Loucy (cell line): ENCODE data around the gene CLIC3.

Source experiments
- H2AFZ ChIP-seq: fragments of 200-600 bp; sonication (generic); 2 replicates; pipeline ENCODE4 v1.6.0; 2016; ENCODE audit warnings: antibody characterized with exemption, mild to moderate bottlenecking, low read length, moderate library complexity
- H3F3A ChIP-seq: fragments of 200-600 bp; 2 replicates; pipeline ENCODE4 v1.6.0; 2016; ENCODE audit warnings: antibody characterized with exemption, low read depth, mild to moderate bottlenecking
- H3K27me3 ChIP-seq: fragments of 200-600 bp; sonication (generic); 2 replicates; pipeline ENCODE4 v1.6.1; 2014; ENCODE audit warnings: low read length, mild to moderate bottlenecking; ENCODE audit not compliant: insufficient read depth, poor library complexity, severe bottlenecking
- H3K36me3 ChIP-seq: fragments of 200-600 bp; sonication (generic); 2 replicates; pipeline ENCODE4 v1.6.1; 2016; ENCODE audit warnings: low read length; ENCODE audit not compliant: insufficient read depth
- H3K4me1 ChIP-seq: fragments of 200-600 bp; sonication (generic); 2 replicates; pipeline ENCODE4 v1.5.1; 2014; ENCODE audit warnings: low read length, mild to moderate bottlenecking; ENCODE audit not compliant: insufficient read depth, poor library complexity, severe bottlenecking
- H3K4me2 ChIP-seq: fragments of 200-600 bp; sonication (generic); 2 replicates; pipeline ENCODE4 v1.6.0; 2014; ENCODE audit warnings: antibody characterized with exemption, low read length, low read depth, mild to moderate bottlenecking; ENCODE audit not compliant: poor library complexity, severe bottlenecking
- H3K4me3 ChIP-seq: fragments of 200-600 bp; sonication (generic); 2 replicates; pipeline ENCODE4 v1.5.1; 2014; ENCODE audit warnings: low read length, mild to moderate bottlenecking, mixed read lengths; ENCODE audit not compliant: poor library complexity, severe bottlenecking
- H3K79me2 ChIP-seq: fragments of 200-600 bp; sonication (generic); 2 replicates; pipeline ENCODE4 v1.6.1; 2014; ENCODE audit warnings: low read length; ENCODE audit not compliant: insufficient read depth
- H3K9ac ChIP-seq: fragments of 200-600 bp; sonication (generic); 2 replicates; pipeline ENCODE4 v1.6.0; 2014; ENCODE audit warnings: mild to moderate bottlenecking, low read depth, low read length, moderate library complexity; ENCODE audit not compliant: poor library complexity, severe bottlenecking
- H3K9me2 ChIP-seq: fragments of 200-600 bp; sonication (generic); replicated peaks from 2 replicates; pipeline ENCODE4 v1.6.1; 2016; ENCODE audit warnings: low read depth, low read length, mixed read lengths
- H3K9me3 ChIP-seq: fragments of 200-600 bp; sonication (generic); 2 replicates; pipeline ENCODE4 v1.6.1; 2014; ENCODE audit warnings: mild to moderate bottlenecking, antibody characterized with exemption, low read length, low read depth; ENCODE audit not compliant: insufficient read depth
- H4K20me1 ChIP-seq: fragments of 200-600 bp; sonication (generic); 2 replicates; pipeline ENCODE4 v1.6.0; 2014; ENCODE audit warnings: antibody characterized with exemption, low read length, mild to moderate bottlenecking; ENCODE audit not compliant: insufficient read depth, poor library complexity, severe bottlenecking
- EZH2phosphoT487 ChIP-seq: fragments of 200-600 bp; IDR thresholded peaks from 2 replicates; pipeline ENCODE4 v1.6.1; 2018; ENCODE audit warnings: antibody characterized with exemption, mild to moderate bottlenecking, moderate library complexity, borderline replicate concordance
- TF ChIP-seq, protein P1 (sequence below): fragments of 200-600 bp; sonication (generic); conservative IDR thresholded peaks from 2 replicates; pipeline ENCODE4 v1.5.1; 2014; ENCODE audit warnings: mild to moderate bottlenecking, antibody characterized with exemption, low read length

The CLIC3 gene

DNA sequence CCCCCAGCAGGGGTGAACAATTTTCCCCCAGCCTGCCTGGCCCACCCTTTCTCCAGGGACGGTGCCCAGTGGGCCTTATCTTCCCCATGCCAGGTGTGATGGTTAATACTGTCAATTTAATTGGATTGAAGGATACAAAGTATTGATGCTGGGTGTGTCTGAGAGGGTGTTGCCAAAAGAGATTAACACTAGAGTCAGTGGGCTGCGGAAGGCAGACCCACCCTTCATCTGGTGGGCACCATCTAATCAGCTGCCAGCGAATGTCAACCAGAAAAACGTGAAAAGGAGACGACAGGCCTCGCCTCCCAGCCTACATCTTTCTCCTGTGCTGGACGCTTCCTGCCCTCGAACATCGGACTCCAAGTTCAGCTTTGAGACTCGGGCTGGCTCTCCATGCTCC lies 41.1 kb upstream of the CLIC3 start:
- H3K9ac ChIP-seq = no peak overlapping the region
- H3K4me2 ChIP-seq = no peak overlapping the region
- H3K27me3 ChIP-seq = no peaks in the 10 kb centered on the region
- peaks cover 15% of the 10 kb centered on the region for H3K4me1 ChIP-seq
- H3K9me2 ChIP-seq = no peaks in the 10 kb centered on the region
- H3F3A ChIP-seq = peaks cover 5% of the 10 kb centered on the region; the same call in 1 of the 2 replicates
- H3K4me3 ChIP-seq = no peak overlapping the region
- H3K36me3 ChIP-seq = no peaks in the 10 kb centered on the region
- no peaks in the 10 kb centered on the region for H3K9me3 ChIP-seq
- no peak for TF ChIP-seq EZH2phosphoT487
- TF ChIP-seq, protein P1, sequence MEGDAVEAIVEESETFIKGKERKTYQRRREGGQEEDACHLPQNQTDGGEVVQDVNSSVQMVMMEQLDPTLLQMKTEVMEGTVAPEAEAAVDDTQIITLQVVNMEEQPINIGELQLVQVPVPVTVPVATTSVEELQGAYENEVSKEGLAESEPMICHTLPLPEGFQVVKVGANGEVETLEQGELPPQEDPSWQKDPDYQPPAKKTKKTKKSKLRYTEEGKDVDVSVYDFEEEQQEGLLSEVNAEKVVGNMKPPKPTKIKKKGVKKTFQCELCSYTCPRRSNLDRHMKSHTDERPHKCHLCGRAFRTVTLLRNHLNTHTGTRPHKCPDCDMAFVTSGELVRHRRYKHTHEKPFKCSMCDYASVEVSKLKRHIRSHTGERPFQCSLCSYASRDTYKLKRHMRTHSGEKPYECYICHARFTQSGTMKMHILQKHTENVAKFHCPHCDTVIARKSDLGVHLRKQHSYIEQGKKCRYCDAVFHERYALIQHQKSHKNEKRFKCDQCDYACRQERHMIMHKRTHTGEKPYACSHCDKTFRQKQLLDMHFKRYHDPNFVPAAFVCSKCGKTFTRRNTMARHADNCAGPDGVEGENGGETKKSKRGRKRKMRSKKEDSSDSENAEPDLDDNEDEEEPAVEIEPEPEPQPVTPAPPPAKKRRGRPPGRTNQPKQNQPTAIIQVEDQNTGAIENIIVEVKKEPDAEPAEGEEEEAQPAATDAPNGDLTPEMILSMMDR = no peak
- no peaks in the 10 kb centered on the region for H3K79me2 ChIP-seq
- no peaks in the 10 kb centered on the region for H4K20me1 ChIP-seq
- no peak overlapping the region for H2AFZ ChIP-seq

- Histone ChIP-seq H3K9ac (no peak overlapping the region), H4K20me1 (no peaks in the 10 kb centered on the region), H3F3A (peaks cover 5% of the 10 kb centered on the region; the same call in 1 of the 2 replicates), H3K9me3 (no peaks in the 10 kb centered on the region), H3K4me1 (peaks cover 19% of the 10 kb centered on the region), H3K9me2 (no peaks in the 10 kb centered on the region), H2AFZ (no peak overlapping the region), H3K79me2 (no peaks in the 10 kb centered on the region), H3K4me3 (no peak overlapping the region), H3K36me3 (no peaks in the 10 kb centered on the region), H3K4me2 (no peak overlapping the region), H3K27me3 (no peaks in the 10 kb centered on the region)
- no peak for TF ChIP-seq EZH2phosphoT487
- TF ChIP-seq, protein P1 = no peak
Observed at GRCh38 chr9:137037035-137037434, 40.7 kb upstream of the CLIC3 start.

GRCh38 chr9:137035937-137036336 lies 39.6 kb upstream of the CLIC3 start:
- H4K20me1 ChIP-seq = no peaks in the 10 kb centered on the region
- H3K4me3 ChIP-seq = no peak overlapping the region
- peak overlapping the region; percentile 95 for H3K4me2 ChIP-seq
- peak overlapping the region; percentile 80 for H3K9ac ChIP-seq
- no peaks in the 10 kb centered on the region for H3K36me3 ChIP-seq
- H3F3A ChIP-seq = peaks cover 5% of the 10 kb centered on the region; the same call in 1 of the 2 replicates
- no peak for TF ChIP-seq EZH2phosphoT487
- TF ChIP-seq, protein P1 = no peak
- no peaks in the 10 kb centered on the region for H3K79me2 ChIP-seq
- no peaks in the 10 kb centered on the region for H3K27me3 ChIP-seq
- no peaks in the 10 kb centered on the region for H3K9me2 ChIP-seq
- no peaks in the 10 kb centered on the region for H3K9me3 ChIP-seq
- peaks cover 28% of the 10 kb centered on the region for H3K4me1 ChIP-seq
- no peak overlapping the region for H2AFZ ChIP-seq
